Measurements from ENCODE around the gene PPARD.

PPARD gene

DNA sequence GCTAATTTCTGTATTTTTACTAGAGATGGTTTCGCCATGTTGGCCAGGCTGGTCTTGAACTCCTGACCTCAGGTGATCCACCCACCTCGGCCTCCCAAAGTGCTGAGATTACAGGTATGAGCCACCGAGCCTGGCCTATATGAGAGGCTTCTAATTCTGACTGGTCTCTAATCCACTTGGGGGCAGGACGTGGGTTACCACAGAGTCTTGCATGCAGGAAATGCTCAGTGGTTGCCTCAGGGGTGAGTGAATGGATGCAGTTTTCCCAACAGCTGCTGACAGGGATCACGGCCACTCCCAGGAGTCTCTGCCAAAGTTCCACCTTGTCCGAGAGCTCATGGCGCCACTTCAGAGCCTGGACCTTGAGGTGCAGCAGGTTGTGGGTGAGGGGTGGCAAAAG lies 103.3 kb downstream of the PPARD start:
- DNase-seq = no peak

DNA sequence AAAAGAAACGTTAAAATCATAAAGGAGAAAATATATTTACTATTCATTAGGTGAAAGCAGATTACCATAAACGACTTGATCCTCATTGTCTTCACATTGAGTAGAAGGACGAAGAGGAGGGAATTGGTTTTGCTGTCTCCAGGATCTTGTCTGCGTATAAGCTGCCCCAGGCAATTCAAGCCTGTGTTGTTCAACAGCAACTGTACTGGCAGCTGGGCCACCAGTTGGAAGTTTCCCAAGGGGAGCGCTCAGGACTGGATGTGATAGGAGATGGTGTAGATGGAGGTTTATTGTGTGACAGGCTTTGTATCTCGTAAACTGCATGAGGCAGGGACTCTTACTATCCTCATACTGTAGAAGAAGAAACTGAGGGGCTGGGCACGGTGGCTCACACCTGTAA lies 105.8 kb downstream of the PPARD start:
- no peak for DNase-seq

DNA sequence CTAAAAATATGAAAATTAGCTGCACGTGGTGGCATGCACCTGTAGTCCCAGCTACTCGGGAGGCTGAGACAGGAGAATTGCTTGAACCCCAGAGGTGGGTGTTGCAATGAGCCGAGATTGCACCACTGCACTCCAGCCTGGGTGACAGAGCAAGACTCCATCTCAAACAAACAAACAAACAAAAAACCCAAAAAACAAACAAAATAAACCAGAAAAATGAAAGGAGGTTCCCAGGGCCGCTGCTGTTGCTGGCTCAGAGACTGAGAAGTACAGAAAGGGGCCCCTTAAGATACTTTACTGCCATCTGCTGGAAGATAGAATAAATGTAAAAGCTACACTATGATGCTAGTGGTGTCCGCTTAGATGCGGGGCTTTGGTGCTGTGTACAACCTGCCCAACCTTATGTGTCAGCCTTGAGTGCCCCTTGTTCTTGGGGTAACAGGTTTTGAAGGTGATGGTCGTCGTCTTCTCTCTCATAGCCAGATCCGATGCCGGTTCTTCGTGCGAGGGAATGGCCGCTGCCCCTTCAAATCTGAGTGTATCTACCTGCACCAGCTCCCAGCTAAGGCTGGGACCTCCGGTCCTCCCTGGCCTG lies 107.0 kb downstream of the PPARD start:
- peak; percentile 63 for DNase-seq

DNA sequence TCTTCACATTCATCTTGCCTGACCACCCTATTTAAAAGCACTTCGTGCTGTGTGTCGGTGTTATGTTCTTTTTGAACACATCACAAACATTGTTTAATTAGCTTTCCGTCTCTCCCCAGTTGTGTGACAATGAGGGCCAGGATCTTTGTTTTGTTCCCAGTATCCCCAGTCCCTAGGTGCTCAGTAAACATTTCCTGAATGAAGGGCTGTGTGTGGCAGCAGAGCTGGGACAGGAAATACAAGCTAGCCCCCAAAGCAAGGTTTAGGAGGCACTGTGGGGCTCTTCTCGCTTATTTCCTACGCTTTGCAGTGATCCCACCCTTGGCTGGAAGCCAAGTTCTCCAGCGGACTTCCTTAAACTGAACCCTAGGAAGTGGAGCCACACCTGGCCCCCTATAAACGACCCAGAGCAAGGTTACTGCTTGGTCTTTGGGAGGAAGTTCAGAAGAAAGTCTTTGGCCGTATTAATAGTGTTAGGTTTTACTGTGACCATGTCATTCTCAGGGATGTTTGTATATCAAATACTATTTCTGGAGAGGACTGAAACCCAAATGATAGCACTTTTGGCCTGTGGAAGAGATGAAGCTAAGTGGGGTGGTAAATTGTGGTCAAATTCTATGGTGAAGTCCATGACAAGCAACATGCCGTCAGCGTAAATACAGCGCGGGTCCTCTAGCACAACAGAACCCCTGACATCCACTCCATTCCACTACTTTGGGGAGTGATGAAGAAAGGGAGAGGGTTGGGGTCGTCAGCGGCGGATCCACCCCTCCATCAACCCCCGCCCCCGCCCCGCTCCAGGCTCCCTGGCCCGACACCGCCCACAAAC lies 109.2 kb downstream of the PPARD start:
- no peak for DNase-seq

DNA sequence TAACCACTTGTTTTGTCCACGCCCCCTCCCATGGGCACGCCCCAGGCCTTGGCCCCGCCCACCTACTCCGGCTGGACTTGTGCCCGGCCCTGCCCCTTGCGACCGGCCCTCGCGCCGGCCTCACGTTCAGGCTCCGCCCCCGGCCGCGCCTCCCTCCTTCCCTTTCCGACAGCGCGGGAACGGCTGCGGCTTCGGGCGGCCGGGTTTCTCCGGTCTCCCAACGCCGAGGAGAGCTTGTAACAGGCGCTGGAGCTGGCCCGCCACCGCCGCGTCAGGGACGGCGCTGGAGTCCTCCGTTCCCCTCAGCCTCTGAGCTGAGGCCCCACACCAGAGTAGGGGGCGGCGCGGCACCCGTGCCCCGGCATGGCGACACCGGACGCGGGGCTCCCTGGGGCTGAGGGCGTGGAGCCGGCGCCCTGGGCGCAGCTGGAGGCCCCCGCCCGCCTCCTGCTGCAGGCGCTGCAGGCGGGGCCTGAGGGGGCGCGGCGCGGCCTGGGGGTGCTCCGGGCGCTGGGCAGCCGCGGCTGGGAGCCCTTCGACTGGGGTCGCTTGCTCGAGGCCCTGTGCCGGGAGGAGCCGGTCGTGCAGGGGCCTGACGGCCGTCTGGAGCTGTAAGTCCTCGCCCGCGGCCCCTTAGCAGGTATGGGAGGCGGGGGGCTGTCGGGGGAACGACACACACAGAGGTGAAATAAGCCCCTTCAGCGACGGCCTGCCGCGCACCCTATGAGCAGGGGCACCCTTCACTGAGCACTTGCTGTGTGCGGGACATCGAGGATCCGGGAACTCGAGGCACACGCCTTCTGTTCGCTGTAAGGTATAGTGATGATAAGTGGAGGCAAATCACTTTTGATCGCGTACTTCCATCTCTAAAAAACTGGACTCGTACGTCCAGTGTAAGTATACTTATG lies 110.1 kb downstream of the PPARD start, which contains the start of gene FANCE:
TSS of gene FANCE (plus strand) at position 156 of the 908 bp plus-strand sequence. CDS start at position 364, 208 bp downstream.
- peak; percentile 66 for DNase-seq

DNA sequence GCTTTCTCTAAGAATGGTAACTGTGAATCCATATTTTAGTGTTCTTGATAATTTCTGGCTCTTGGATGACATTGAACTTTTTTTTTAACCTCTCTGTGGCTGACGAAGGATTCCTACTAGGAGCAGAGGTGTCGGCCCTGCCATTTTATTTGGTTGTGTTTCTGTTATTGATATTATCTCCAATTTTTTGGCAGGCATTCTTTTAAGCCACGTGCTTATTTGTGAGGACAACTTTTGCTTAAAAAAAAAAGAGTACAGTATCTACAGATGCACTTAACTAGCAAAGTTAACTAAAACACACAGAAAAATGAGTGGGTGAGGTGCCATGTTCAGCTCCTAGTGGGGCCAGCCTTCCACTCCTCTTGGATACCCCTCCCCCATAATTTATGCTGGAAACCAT lies 110.9 kb downstream of the PPARD start:
- no peak for DNase-seq

DNA sequence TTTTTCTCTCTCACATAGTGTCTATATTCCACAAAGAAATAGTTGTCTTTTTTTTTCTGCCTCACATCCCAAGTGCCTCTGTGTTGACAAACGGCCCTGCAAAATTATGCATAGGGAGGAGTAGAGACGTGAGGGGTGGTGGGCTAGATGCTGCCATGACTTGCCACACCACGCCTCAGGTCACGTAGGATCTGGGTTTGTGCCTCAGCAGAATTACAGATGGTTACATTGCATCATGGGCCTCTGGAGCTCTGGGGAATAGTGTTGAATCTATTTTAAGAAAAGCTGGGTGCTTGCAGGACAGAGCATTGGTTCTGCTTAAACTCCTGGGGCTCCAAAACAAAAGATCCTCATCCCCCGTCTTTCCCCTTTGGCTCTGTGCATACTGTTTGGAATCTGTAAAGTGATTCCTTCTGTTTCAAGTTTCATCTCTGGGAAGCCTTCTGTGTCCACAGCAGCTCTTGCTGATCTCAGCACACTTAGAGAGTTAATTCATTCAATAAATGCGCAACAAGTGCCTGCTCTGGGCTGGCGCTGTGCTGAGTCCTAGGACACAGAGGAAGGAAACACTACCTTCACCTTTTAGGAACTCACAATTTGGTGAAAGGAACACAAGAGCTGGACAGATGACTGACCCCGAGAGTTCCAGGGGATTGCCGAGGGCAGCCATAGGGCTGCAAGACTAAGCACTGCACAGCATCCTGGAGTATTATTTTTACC lies 112.2 kb downstream of the PPARD start:
- no peak for DNase-seq

DNA sequence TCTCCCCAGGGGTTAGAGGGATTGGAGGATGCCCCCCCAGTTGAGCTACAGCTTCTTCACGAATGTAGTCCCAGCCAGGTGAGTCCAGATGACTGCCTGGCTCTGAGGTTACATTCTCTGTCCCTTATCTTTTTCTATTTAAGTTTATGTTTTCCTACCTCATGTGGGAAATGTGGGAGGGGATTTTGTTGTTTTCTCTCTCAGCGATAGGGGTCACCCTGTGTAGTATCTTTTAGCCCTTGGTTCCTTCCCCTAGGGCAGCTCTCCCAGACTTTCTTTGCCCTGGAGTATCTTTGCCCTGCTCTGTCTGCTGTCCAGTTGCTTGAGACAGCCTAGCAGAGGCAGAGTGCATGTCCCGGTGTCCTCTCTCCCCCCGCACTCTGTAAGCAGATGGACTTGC lies 115.5 kb downstream of the PPARD start:
- DNase-seq = no peak

DNA sequence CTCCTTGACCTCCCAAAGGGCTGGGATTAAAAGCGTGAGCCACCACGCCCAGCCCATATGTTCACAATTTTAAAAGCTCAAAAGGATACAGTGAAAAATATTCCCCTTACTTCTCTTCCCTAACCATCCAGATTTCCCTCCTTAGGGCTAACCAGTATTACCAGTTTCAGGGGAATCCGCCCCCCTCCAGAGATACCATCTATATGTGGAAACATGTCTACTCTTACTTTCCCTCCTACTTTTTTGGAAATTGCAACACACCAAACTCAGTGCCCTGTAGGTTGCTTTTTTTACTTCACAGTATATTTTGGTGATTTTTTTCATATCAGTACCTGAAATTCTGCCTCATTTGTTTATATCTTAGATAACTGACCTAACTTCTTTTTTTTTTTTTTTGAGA lies 118.9 kb downstream of the PPARD start:
- no peak for DNase-seq

DNA sequence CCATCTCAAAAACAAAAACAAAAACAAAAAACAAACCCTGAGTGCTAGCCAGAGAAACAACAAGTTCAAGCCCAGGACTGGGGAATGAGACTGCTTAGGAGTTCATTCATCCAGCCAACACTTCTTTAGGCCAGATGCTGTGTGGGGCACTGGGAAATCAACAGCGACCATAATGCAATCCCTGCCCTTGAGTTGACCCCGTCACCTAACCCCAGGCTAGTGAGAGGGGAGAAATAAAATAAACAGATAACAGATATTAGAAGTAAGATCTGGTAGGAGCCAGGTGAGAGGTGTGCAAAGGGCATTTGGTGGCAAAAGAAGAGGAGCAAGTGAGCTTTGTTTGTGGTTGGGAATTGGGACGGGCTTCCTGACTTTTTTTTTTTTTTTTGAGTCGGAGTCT lies 120.9 kb downstream of the PPARD start:
- DNase-seq = no peak

DNA sequence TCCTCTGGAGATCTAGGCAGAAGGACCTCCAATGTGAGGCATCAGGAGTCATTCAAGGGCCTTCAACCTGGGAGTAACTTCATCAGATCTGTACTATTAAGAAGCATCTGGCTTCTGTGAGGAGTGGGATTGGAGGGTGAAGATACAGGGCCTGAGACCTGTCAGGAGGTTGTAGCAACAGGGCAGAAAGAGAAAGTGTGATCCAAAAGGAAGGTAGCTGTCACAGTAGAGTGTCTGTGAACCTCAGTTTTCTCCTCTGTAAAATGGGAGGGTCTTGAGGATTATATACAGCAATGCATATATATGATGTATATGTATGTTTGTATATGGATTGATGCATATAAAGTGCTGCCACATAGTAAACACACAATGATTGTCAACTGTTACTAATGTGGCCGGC lies 123.3 kb downstream of the PPARD start:
- no peak for DNase-seq

DNA sequence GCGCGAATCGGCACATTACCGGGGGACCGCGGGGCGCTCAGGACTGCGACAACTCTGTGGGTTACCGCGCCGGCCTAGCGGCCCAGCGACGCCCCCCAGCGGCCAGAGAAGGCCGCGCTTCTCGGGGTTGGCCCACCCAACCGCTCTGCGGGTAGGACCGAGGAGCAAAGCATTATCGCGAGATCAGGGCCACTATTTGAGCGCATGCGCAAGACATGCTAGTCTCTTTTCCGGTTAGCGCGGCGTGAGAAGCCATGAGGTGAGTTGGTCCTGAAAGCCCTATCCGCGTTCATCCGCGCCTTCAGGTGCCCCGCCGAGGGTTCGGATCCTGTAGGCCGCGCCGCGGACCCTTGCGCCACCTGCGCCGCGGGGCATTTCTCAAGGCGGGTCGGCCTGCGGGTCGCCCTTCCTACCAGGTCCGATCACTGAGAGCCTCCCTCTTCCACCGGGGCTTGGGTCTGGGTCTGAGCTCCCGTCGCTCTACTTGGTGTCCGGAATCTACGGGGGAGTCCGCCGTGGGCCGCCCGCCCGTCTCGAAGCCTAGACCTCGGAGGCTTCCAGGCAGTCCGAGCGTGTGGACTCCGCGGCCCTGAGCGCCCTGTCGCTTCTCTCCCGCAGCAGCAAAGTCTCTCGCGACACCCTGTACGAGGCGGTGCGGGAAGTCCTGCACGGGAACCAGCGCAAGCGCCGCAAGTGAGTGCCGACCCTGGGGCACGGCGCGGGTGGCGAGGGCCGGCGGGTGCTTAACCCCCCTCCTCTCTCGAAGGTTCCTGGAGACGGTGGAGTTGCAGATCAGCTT lies 126.0 kb downstream of the PPARD start, which contains the start of gene RPL10A:
TSS of gene RPL10A (plus strand) at position 221 of the 799 bp plus-strand sequence. CDS start at position 255, 34 bp downstream.
- DNase-seq = peak; percentile 90

DNA sequence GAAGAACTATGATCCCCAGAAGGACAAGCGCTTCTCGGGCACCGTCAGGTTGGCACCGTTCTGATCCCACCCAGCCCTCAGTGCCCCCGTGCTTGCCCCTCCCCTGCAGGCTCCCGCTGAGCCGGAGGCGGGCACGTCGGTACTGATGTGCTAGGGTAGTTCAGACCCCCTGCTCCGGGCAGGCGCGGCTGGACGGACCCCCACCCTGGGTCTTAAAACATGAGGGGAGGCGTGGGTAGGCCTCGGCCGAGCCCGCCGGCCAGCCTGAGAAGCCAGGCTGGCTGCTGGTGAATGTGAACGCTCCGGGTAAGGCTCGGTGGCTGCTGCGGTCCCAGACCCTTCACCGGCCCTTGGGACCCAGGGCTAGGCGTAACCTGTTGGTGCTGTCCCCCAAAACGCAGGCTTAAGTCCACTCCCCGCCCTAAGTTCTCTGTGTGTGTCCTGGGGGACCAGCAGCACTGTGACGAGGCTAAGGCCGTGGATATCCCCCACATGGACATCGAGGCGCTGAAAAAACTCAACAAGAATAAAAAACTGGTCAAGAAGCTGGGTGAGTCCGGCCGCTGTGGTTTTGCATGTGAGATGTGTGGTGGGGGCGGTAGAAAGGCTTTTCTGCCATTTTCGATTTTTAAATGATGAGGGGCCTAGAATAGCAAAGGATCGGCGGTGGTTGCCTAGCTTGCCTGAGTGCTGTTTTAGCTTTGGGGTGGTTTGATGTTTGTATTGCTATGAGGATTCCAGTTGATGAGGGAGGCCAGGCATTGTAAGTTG lies 126.8 kb downstream of the PPARD start:
- DNase-seq = no peak

DNA sequence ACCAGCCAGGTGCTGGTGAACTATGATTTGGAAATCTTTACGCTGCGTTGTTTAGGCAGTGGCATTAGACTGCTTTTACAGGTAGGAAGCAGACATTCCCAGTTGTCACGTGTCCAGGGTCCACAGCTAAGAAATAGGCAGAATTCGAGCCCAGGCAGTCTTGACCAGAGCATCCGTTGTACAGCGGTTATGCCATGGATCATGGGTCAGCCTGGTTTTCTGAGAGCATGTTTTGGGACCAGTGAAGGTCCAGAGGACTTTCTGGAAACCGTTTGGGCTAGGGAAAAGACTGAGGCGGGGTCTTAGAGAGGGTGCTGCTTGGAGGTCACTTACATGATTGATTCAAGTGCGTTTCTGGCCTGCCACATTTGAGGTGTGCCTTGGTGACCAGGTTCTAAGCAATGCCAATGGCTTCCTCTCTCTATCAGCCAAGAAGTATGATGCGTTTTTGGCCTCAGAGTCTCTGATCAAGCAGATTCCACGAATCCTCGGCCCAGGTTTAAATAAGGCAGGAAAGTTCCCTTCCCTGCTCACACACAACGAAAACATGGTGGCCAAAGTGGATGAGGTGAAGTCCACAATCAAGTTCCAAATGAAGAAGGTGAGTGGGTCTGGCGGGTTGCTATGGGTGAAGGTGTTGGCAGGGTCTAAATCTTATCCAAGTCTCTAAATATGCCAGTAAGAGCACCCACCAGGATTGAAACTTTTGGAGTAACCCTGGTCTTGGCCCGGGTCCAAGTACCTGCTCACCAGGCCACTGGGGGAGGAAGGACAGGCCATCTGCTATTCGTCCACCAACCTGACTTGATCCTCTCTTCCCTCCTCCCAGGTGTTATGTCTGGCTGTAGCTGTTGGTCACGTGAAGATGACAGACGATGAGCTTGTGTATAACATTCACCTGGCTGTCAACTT lies 127.6 kb downstream of the PPARD start:
- no peak for DNase-seq

DNA sequence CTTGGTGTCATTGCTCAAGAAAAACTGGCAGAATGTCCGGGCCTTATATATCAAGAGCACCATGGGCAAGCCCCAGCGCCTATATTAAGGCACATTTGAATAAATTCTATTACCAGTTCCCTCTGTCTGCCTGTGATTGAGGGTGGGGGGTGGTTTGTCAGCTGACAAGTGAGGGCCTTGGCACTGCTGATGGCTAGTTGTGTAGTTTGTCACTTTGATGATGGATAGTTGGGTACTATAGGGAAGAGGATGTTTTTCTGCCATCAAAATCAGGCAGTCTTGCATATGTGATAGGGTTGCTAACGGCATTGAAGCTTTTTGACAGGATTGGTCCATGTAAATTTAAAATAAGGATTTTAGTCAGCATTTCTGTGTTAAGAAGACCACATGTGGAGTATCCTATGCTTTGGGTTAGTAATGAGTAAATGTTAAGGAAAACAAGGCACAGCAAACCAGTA lies 128.3 kb downstream of the PPARD start:
- DNase-seq = no peak

DNA sequence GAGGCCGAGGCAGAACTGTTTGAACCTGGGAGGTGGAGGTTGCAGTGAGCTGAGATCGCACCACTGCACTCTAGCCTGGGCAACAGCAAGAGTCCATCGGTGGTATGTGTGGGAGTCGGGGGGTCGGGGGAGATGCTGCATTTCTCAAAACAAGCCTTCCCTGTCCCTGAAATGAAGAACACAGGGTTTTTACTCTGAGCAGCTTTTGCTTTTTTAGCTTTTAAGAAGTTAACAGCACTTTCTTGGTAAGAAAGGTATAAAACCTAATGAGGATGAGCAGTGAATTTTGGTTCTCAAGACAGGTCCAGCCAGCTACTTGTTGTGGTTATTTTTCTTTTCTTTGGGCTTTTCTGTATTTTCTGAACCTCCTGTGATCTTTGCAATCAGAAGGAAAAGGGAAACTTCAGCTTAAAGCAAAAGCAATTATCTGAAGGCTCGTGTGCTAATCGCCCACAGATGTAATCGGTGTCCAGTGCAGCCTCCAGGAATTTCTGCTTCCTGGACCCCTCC lies 129.5 kb downstream of the PPARD start:
- DNase-seq = no peak

DNA sequence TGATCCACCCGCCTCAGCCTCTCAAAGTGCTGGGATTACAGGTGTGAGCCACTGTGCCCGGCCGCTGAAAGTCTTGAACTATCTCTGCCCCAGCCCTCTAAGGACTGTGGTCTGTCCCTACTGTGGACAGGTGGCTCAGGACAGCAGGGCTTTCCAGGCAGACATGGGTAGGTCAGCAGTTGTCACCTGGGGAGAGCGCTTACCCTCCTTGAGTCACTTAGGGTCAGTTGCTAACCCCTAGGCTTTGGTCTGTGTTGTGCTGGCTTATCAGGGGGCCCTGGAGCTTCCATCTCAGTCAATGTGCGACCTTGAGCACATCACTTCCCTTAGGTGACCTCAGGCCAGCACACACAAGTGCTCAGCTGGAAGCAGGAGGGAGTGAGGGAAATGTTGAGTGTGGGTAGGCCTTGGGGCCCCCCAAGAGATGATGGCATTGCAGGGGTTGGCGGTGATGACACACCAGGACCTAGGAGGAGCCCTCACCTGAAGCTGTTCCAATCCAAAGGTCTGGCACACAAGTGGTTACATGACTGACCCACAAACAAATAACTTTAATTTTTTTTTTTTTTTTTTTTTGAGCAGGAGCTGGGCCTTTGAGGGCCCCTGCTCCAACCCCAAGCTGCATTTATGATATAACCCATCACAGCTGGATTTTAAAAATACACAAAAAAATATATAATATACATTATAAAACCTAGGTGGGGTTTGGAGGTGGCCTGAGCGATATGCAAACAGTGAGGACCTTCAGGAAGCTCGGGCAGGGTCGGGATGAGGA lies 130.9 kb downstream of the PPARD start:
- no peak for DNase-seq

DNA sequence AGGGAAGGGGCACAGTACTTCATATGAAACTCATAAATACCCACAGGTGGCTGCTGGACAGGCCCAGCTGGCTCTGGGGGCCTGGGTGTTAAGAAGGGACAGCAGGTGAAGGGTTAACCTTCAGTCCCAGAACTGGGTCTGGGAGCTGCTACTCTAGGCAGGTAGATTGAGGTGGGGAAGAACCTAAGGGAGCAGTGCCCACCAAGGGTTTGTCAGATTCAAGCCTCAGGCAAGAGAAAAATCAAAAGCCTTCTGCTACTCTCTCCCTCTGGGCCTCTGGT lies 131.4 kb downstream of the PPARD start:
- DNase-seq = no peak

Measured in DMS79 (cell line).